IPS-NIHi7 (cell line): ENCODE data around the gene SACM1L.

Experiments used
- DNase-seq: peaks from one replicate; pipeline ENCODE4 v3.0.0; 2012; ENCODE audit warnings: mixed read lengths; ENCODE audit errors: extremely low spot score

Gene SACM1L

DNA sequence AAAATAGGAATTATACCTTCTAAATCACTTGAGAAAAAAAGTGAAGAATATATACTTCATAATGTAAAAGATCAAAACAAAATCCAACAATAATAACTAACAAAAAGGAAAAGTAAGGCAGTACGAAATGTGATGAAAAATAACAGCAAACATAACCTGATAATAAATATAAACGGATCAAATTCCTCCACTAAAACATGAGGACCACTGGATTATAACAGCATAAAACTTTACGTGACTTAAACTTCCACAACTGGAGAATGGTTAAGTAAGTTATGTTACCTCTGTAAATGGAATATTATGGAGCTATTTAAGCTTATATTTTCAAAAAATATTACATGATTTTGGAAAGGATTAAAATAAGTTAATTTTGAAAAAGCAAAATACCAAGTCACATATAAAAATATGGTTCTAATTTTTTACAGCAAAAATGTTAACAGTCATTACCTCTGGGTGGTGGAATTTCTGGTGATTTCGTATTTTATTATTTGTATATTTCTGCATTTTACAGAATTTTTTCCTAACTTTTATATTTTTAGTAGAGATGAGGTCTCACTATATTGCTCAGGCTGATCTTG lies 100.1 kb downstream of the SACM1L start:
- DNase-seq: no peak

DNA sequence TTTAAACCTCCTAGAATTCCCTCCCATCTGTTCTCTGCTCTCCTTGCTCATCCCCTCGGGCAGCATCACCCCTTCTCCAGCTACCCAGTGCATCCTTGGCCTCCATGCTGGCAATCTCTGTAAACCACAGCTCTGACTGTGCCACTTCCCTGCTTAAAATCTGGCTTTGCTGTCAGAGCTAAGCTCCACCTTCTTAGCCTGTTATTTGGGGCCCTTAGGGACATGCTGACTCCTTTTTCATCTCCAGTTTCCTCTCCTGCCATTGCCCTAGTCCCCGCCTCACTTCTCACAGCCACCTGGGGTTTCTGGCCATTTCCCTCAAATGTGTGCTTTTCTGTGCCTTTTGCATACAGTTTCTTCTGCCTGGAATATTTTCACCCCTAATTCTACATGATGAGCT lies 101.4 kb downstream of the SACM1L start:
- DNase-seq: no peak

DNA sequence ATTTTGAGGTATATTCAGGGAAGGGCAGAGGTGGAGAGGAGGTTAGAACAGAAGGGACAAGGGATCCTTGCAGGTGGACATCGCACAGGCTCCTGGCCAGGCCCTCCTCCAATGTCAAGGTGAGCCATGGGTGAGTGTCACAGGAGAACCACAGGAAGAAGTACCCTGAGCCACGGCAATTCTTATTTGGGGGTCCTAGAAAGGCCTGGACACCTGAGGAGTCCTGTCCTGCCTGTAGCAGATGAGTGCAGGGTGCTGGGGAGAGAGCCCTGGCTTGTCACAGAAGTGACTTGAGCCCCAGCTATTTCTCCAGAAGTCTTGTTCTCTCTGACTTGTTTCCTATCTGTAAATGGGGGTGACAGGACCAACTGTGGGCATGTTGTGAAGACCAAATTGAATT lies 102.8 kb downstream of the SACM1L start:
- no peak for DNase-seq

DNA sequence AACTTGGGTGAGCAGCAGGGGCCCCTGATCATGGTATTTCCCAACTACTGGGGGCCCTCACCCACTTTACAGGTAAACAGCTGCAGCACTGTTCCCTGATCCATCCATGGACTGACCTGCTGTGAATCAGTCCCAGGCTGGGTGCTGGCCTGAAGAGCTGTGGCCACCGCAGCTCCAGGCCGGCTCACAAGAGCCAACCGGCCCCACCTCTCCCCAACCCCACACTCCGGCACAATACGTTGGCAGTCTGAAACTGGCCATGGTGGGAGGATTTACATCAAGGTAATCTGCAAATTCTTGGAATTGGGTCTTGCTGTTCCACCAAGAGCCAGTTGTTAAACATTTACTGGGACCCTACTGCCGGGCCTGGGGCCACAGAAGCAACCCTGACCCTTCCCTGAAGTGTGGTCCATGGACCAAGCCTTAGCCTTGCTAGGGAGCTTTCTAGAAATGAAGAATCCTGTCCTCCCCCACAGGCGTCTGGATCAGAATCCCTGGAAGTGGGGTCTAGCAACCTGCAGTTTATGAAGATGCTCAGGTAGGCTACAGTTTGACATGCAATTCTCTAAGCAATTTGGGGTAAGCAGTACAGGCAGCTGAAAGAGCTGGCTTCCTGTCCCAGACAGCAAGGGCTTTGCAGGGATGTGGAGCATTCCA lies 103.4 kb downstream of the SACM1L start:
- DNase-seq: no peak

DNA sequence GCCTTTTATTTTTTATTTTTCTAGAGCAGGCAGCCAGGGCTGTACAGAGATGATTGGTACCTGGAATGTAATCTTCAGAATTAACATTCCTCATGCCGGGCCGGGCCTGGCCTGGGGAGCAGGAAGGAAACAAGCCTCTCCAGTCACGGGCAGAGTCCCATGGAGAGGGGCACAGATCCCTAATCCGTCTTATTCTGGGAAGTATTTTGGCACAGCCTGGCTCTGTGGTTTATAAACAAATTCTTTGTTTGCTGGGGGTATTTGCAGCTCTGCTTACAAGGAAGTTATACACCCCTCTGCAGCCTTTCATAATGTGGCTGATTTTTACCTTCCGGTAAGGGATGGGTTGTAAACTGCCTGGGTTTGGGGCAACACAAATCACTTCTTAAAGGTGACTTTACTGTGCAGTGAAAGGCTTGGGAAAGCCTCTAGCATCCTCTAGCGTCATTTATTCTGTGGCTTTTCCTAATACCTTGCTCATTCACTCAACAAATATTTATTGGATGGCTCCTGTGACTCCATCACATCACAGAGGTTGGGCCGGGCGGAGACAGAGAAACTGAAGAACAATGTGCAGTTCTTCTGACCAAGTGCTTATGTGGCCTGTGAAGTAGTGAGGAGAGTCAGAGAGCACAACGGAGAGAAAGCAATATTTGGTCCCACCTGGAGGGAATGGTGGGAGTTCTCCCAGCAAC lies 104.4 kb downstream of the SACM1L start:
- DNase-seq: no peak

DNA sequence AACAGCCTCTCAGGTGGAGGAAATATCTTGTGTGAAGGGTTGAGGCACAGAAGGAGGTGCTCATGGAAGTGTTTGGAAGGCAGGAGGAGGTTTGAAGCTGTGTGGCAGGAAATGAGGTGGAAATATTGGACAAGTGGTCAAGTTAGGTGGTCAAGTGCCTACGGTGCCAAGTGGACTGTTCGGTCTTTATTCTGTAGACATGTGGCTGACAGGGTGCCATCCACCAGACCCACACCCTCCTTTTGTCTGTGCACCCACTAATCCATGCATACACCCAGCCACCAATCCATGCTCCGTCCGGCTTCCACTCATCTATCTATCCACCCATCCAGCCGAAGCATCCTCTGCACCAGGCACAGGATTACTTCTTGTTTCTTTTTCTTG lies 105.0 kb downstream of the SACM1L start:
- DNase-seq: no peak

DNA sequence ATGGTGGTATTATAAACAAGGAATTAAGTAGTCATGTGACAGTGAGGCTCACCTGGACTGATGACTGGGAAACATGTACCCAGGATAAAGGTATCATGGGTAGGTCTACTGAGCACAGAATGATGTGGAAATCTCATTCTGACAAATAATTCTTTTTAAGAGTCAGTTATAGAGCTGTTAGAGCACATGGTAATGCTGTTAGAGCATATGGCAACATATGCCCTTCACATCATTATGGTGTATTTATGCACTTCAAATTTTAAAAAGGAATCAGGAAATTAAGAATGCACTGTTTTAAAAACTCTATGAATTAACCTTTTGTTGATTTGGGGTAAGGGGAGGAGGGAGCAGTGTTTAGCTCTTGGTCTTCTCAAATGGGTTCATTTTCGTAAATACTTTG lies 105.5 kb downstream of the SACM1L start:
- DNase-seq: no peak
